Measurements from ENCODE around the gene SLC7A1. TPM values are rescaled to one million over a fixed set of nuclear protein-coding genes. Genes with fewer than 3 reads are reported as not detected.

Gene SLC7A1
- total RNA-seq, 1 donor from 2014 or later: 24.5 TPM

GRCh38 chr13:29530901-29531300, 64.6 kb downstream of the SLC7A1 start:
- DNase-seq (ENCODE audit: low read depth, low spot score): no peak

DNA sequence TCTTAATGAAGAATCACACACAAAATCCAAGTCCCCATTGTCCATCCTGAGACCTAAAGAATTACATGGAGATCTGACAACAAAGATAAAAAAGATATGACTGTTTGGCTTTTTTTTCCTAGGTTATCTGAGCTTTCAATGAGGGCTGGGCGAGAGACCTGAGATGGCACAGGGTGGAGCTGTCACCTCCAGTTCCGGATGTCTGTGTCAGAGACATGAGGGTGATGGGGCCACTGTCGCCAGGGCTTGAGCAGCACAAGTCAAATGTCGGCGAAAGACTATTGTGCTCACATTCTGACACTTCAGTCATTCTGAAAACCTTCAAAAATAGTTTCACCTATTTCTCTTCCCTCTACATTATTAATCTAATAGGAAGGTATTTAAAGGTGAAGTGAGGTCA, 65.7 kb downstream of the SLC7A1 start:
- DNase-seq (ENCODE audit: low read depth, low spot score): no peak

DNA sequence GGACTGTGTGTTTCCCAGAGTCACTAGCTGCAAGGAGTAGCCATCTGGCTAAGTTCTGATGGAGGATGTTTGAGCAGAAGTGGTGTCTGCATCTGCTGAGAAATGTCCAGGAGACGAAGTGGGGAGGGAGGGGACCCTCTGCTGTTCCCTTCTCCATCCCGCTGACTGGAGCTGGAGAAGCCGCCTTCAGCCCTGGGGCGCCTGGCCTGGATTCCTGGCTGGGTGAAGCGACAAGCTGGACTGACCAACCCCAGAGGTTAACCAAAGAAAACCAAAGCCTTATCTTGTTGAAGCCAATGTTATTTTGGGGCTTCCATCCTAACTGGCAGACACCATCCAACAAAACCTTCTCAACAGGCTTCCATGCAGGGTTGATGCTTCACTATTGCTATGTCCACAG, 67.6 kb downstream of the SLC7A1 start:
- DNase-seq (ENCODE audit: low read depth, low spot score): no peak

DNA sequence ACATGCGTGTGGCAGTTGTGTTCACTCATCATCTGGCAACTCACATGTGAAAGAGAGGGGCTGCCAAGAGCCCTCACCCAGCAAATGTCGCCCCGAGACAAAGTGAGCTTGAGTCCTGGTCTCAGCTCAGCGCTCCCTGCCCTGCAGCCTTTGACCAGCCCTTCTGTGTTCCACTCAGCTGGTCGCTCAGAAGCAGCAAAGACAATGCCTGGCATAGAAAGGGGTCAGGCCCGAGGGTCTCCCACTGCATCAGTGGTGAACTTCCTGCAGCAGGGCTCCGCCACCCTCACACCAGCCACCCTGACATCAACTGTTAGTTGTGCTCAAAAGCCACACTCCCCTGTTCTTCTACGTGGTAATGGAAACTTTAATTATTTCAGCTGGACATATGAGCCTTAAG, 68.0 kb downstream of the SLC7A1 start:
- no peak for DNase-seq (ENCODE audit: low read depth, low spot score)

GRCh38 chr13:29526741-29527140, 68.7 kb downstream of the SLC7A1 start:
- no peak for DNase-seq (ENCODE audit: low read depth, low spot score)

DNA sequence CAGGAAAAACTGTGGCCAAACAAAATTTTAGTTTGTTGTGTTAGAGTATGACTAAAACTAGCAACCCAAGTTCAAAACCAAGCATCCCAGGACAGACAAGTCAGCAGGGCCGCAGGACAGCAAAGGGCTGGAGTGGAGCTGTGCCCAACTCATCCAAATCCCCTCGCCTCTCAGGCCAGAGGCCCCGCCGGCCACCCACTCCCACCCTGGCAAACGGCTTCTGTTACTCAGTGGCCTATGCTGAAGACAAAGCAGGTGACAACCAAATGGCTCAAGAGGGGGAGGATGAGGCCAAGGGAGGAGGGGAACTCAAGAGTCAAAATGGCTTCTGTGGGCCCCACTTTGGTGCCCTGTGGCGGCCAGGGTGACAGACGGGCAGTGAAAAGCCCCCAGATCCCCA, 69.7 kb downstream of the SLC7A1 start:
- DNase-seq (ENCODE audit: low read depth, low spot score): no peak

DNA sequence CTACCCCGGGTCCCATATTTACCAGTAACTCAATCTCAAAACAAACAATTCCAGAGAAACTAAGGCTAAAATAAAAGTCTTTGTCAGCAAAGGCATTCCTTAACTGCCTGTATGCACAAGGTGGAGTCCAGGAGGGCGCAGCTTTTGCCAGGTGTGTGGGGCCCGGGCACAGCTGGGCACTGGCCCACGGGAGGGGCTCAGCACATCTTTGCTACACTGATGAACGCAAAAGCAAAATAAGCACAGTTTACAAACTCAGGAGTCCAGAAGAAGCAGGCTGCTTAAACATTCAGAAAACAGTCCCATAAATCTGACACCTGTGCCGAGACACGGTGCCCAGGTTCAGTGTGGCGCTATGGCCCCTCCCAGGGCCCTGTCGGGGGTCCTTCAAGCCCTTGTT, 70.8 kb downstream of the SLC7A1 start:
- no peak for DNase-seq (ENCODE audit: low read depth, low spot score)

DNA sequence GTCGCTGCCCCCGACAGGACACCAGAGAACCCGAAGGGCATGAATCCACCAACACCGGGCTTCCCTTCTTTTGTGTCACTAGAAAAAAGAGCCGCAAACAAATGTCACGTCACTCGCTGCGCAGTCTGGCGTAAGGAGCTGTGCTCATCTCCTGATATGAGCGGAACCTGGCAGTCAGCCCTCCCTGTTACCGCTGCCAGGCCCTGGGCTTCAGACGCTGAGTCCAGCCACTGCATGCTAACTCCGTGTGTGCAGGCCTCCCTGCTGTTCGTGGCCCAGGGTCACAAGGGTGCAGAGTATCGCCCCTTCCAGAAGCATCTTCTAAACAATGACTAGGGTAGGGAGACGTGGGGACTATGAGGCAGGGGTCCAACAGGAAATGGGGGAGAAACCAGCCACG, 71.3 kb downstream of the SLC7A1 start:
- no peak for DNase-seq (ENCODE audit: low read depth, low spot score)

DNA sequence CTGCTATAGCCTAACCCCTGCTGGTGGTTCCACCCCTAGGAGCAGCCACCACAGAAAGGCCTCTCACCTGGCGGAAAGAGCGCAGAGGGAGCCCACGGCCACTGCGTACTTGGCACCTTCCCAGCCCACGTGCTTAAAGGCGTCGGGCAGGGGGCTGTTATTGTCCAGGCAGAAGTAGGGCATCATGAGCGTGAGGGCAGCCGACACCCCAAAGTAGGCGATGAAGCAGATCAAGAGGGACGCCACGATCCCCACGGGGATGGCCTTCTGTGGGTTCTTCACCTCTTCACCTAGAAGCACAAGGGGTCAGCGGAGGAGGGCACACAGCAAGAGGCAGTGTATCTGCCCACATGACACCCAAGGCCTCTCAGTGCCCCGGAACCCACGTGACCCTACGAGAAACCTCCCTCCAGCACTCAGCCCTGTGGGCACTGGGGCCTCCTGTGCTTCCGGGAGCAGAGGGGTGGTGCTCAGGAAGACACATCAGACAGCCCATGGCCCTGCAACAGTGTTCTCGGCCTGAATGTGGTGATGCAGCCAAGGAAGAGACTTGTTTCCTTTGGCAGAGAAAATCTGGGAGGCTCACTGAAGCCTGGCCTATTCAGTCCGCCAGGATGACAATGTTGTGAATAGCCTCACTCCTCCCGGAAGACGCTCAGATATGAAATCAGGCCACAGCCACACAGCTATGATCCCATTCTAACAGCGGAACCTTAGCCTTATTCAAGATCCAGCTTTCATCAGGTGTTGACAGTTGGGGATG, 72.1 kb downstream of the SLC7A1 start:
- DNase-seq (ENCODE audit: low read depth, low spot score): no peak

- no peak for DNase-seq (ENCODE audit: low read depth, low spot score)
Observed at GRCh38 chr13:29522044-29522685, 73.3 kb downstream of the SLC7A1 start.

- DNase-seq (ENCODE audit: low read depth, low spot score): no peak
Observed at GRCh38 chr13:29521336-29521735, 74.2 kb downstream of the SLC7A1 start.

DNA sequence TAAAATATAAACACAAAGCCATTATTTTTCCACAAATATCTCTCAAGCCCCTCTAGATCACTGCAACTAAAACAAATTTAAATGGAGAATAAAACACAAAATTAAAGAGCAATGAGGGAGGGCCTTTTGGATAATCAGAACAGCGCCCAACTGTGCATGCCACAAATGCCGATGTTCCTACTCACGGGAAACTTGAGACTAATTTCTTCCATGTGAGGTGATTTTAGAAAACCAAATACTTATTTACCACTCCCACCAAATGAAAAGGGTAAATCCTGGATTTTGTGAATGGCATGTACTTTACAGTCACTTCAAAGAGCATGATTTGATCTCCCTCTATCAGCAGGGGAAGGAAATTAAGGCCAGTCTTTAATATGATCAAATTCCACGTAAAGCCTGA, 74.8 kb downstream of the SLC7A1 start:
- DNase-seq (ENCODE audit: low read depth, low spot score): no peak

- DNase-seq (ENCODE audit: low read depth, low spot score): no peak
Observed at GRCh38 chr13:29519921-29520320, 75.6 kb downstream of the SLC7A1 start.

GRCh38 chr13:29516880-29517279, 78.6 kb downstream of the SLC7A1 start:
- no peak for DNase-seq (ENCODE audit: low read depth, low spot score)

- DNase-seq (ENCODE audit: low read depth, low spot score): no peak
Observed at GRCh38 chr13:29516012-29516411, 79.5 kb downstream of the SLC7A1 start.

- DNase-seq (ENCODE audit: low read depth, low spot score): no peak
Observed at GRCh38 chr13:29515372-29515771, 80.1 kb downstream of the SLC7A1 start.

DNA sequence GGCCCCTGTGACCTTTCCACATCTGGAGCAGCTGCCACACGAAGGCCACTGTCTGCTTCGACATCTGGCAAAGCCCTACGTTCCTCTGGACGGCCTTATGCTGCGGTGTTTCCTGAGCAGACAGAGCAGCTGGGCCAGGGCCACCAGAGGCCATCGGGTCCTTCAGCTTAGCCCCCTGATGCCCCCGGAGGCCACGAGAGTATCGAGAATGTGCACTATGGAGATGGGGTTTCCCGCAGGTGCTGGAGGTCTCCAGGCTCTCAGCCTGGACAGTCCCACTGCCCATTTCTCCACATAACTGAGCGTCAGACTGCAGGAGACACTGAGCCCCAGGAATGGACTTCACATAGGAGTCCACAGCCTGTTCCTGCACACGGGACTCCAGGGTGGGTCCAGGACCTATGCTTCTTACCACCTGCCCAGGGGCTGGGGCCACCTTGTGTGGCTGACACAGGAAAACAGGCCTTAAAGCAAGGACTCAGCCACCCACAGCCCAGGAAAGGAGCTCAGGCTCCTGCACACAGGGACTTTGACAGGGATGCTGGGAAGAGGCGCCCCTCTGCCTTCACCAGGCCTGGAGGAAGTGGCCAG, 80.7 kb downstream of the SLC7A1 start:
- no peak for DNase-seq (ENCODE audit: low read depth, low spot score)

DNA sequence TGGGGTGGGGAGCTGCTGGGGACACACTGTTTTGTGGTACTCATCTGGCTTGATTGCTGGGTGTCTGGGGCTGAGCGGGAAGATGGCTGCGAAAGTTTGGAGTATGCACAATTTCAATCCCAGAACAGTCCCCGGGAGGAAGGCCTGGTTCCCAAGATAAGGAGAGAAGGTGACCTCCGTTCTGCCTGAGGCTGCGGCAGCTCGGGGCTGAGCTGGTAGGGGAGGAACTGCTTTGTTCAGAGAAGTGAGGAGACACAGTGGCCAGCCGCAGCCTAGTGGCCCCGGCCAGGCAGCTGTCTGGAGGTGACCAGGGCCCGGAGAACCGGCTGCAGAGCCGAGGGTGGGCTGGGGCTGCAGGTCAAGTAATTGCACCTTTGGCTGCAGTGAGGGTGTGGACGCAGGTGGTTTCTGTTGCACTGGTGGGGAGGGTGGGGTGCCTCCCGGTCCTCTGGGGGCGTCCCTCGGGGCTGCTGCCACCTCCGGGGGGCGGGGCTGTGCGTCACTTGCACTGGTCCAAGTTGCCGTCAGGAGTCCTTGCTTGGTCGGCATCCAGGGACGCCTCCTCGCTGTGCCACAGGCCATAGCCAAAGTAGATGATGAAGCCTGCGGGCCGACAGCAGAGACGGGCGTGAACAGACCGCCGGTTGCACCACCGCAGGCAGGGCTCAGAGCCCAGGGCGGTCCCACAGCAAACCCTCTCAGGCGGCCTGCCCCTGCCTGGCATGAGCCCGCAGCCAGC, 81.3 kb downstream of the SLC7A1 start:
- no peak for DNase-seq (ENCODE audit: low read depth, low spot score)

DNA sequence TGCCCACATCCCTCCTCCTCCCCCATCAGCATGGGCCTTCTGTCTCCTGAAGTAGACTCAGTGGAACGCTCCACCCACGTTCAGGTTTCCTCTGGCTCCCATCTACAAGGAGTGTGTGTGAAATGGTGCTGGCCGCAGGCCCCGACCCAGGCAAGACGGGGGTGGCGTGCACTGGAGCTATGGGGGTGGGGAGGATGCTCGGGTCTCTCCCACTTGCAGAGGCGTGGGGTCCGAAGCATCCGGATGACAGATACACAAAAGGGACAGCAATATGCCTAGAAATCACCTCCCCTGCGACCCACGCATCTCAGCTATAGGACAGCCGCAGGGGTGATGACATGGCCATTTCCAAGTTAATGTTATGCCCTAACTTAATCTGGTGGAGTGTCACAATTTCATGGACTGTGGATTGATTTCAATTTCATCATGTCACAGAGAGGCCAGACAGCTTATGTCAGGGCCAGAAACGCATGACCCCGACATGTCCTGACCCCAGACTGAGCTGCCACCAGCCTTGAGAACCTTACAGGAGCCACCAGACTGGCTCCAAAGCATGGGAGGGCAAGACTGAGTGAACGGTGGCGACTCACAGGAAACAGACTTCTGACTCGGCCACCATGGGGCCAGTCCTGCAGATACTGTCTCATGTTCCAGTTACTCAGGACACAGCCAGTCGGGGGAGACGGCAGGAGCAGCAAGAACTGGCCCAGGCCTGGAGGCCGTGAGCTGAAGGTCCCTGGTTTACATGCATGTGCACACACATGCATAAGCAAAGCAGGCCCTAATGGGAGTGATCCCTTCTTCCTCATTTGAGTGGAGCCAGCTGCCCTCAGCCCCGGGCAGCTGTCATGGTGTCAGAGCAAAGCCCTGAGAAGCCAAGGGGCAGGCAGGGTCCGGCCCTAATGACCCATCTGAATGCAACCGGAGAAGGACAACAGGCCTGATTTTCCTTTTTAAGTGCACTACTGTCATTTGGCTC, 82.2 kb downstream of the SLC7A1 start:
- no peak for DNase-seq (ENCODE audit: low read depth, low spot score)

GRCh38 chr13:29511980-29512379, 83.5 kb downstream of the SLC7A1 start:
- DNase-seq (ENCODE audit: low read depth, low spot score): no peak
